GM19023 (cell line): ENCODE data around the gene WHRN.

Experiments
- ATAC-seq: cut with Tn5 transposase; IDR thresholded peaks from one replicate; pipeline ENCODE4 v1.9.1; 2021; ENCODE audit warnings: mild to moderate bottlenecking, moderate library complexity; ENCODE audit not compliant: unreplicated experiment

The WHRN gene

DNA sequence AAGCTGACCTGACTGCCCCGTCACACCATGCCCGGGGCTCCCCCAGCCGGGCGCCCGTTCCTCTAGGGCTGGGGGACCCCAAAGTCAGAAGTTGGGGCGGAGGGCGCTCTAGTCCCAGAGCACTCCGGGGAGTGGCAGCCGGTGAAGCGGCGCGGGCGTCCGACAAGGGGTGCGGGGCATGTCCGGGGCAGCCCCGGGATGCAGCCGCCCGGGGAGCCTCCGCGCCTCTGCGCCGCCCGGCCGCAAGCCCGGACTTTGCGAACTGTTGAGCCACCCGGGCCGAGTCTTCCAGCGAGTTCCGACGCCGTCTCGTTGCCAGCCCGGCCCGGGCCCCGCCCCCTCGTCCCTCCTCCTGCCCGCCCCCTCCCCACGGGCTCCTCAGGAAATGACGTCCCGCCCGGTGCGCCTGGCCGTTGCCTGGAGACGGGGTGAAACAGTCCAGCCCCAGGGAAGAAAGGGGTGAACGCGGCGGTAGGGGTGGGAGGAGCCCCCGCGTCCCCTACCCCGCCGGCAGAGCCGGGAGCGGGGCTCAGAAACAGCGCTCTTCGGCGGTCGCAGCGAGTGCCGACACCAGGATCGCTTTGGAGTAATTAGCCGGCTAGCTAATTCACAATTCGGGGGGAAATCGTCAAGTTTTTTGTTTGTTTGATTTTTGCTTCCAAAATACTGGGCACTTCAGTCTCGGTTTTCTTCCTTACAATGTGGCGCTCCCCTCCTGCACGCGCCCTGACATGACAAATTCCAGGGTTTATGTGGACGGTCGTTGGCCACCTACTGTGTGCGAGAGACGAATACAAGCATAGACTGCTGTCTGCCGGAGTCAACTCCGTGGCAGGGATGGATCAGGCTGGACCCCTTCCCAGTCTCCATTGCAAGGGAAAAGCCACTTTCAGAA lies at the start of gene WHRN:
Gene WHRN (minus strand): TSS at position 287 of the 895 bp plus-strand sequence. CDS start 672 bp downstream, outside the sequence.
- peak; percentile 86 for ATAC-seq

DNA sequence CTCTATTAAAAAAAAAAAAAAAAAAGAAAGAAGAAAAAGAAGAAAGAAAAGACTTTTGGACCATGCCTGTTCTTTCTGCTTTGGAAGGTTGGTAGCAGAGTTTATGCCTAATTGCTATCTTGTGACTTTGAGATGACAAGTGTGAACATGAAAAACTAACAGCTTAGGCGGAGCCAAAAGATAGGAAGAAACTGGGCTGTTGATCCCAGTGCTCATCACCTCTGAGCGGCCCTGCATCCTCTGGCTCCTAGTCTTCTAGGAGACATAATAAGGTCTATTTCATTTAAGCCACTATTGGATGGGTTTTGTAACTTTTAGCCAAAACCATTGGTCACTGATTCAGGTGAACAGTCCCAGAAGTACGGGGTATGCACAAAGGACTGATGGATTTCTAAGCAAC lies 47.9 kb upstream of the WHRN start:
- no peak for ATAC-seq

DNA sequence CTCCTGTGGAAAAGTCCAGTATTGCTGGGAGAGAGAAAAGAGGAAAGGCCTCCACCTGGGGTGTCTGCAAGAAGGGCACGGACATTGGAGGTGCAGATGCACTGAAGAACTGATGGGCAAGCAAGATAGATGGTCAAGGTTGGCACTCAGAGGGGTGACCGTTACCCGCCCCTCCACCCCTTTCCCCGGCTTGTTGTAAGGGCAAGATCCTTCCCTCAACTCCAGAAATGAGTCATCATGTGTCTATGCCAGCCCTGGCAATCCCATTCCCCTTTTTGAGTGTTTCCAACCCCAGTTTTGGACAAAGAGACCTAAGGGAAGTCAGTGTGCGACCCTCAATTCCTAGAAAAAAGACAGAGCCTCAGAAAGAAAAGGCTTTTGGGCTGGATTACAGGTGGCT lies 47.4 kb upstream of the WHRN start:
- no peak for ATAC-seq

DNA sequence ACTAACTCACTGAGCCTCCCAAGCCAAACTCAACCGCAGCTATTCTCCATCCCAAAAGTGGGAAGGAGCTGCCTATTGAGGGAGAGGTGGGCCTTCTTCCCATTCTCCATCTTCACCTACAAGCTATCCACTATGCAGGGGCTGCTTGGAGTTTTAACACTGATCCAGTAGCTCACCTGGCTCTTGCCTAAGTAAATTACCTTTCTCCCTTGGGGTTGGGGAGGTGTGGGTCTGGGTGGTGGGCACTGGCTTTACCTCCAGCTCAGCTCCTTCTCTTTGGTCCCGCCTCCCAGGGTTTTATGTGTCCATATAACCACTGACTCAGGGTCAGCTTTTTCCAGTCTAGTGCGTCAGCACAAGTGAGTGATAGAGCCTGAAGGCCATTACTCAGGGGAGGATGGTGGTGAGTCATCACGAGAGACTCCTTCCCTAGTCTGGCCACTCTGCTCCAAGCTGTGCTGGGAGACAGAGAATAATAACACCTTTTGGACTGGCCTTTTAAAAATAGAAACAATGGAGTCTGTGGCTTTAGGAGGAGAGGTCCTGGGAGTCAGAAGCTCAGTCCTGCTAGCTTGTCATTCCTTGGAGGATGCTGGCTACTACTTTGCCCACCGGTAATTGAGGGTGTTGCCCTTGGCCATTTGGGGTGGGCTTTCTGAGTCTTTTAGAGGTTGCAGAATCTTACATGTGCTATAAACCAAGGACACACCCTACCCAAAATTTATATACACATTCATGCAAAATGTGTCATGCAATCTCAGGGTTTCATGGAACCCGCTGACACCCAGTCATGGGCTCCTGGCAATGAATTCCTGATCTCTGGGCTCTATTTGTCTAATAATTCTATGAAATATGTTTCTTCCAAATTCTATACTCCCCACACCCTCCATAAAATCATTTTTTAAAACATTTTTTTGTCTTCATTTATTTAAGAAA lies 46.7 kb upstream of the WHRN start:
- no peak for ATAC-seq

DNA sequence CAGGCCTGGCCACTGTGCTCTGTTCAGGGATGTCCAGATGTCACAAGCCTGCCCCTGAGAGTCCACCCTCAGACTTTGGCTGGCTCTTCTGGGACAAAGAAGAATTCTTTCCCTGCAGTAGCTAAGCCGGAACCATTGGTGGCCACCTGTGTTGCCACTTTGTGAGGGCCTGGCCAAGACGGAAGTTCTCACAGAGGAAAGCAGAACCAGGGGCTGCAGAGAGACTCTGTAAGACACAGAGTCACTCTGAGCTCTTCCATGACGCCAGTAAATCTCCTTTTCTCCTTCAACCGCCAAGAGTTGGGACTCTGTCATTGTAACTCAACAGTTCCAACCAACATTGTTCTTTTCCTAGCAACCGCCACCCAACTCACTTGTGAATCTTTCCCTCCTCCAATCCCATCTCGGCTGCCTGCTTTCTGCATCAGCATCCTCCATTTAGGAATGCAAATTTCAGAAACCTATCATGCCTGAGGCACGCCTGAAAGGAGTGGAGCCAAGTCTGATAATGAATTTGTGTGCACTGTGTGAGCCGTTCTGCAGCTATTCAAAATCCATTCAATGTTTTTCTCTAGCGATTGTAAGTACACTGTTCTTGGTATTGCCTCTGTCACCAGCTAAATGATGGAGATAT lies 44.5 kb upstream of the WHRN start:
- no peak for ATAC-seq

DNA sequence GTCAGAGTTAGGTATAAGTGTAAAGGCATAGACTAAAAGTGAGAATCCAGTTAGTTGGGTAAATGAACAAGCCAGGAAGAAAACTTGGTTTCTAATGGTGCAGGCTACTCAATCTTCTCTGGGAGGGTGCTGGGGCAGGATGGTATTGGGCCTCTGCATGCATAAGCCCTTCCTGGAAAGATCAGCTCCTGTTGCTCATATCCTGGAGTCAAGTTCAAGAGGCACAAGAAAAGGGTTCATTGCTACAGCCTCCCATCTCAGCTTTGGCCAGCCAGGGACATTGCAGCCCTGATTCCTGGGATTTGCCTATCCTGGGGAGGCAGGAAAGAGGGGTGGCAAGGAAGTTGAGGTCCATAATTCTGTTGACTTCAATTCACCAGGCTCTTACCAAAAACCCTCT lies 41.6 kb upstream of the WHRN start:
- ATAC-seq = no peak

DNA sequence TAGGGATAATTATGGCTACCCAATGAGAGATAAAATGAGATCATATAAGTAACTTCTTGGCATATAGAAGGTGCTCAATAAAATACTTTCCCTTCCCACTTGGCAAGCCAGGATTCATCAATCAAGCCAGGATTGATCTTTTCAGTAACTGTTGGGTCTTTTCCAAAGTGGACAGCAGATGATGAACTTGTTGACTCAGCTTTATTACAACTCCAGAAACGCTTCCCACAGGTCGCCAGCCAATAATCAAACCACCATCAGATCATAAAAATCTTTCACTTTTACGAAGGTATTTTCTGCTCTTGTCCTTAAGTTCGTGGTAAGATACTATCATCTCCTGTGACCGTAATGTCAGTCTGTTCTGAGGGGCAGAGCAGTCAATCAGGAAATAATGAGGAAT lies 39.8 kb upstream of the WHRN start:
- no peak for ATAC-seq

DNA sequence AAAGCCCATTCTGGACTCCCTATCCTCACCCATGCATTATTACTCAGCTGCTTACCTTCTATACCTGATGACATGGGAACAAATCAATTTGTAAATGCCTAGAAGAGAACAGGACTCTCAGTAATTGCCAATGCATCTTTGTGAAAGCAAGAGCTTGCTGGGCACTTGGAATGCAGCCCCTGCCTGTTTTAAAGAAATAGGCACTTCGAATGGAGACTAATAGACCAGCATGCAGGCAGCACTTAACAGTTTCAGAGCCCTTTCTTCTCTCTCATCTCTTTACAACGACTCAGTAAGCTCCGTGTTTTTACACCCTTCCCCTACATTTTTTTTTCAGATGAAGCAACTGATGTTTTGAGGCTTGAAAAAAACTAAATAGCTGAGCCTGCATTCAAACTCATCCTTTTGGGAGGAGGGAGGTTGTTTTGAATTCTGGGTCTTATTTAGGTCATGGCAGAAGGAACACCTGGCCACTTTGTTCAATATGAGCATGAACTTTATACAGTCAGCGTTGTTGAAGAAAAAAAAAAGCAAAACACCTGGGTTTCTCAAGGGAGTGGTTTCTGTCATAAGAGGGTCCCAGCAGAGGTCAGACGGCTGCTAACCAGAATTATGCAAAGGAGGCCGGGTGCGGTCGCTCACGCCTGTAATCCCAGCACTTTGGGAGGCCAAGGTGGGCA lies 34.6 kb upstream of the WHRN start:
- ATAC-seq = no peak

DNA sequence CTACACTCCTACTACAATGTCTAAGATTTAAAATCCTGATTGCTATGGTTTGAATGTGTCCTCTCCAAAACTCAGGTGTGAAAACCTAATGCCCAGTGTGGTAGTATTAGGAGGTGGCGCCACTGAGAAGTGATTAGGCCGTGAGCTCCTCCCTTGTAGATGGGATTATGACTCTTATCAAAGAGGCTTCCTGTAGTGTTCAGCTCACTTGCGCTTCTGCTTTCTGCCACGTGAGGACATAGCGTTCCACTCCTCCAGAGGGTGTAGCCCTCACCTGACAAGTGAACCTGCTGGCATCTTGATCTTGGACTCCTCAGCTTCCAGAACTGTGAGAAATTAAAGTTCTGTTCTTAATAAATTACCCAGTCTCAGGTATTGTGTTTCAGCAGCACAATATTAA lies 33.0 kb upstream of the WHRN start:
- ATAC-seq = no peak

DNA sequence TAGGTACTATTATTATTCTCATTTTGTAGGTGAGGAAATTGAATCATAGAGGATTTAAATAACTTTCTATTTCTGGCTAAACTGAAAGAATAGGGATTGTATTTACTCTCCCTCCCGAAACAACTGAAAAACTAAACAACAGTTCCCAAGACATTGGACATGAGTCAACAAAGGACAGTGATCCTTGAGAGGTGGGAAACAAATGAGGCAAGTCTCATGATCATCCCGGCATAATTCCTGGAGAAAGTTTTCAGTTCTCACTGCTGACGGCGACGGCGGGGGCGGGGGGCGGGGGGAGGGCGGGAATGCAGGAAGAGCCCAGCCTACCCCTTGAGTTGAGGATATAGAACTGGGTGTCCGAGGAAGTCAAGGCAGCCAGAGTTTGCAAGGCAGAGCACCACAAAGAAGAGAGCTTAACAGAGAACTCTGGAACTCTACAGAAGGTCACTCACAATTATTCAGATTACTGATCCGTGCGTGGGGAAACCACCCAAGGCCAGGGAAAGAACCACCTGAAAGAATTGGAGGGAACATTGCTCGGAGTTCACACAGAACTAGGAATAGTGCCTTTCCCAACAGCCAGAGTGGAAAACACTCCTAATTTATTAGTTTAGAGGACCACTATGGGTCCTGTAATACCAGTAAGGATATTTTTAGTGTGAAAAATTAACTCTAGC lies 27.4 kb upstream of the WHRN start:
- no peak for ATAC-seq

DNA sequence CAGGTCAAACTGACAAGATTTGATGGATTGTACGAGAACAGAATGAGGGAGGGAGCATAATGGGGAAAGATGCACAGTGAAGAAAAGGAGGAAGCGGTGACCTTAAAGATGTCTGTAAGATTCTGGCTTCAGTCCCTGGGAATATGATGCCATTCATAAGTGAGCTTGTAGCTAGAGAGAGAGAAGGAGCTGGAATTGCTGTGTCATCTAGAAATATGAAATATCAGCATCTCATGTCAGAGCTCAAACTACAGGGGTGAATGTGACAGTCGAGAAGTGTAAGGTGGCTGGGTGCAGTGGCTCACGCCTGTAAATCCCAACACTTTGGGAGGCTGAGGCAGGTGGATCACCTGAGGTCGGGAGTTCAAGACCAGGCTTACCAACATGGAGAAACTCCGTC lies 24.0 kb upstream of the WHRN start:
- ATAC-seq = no peak

DNA sequence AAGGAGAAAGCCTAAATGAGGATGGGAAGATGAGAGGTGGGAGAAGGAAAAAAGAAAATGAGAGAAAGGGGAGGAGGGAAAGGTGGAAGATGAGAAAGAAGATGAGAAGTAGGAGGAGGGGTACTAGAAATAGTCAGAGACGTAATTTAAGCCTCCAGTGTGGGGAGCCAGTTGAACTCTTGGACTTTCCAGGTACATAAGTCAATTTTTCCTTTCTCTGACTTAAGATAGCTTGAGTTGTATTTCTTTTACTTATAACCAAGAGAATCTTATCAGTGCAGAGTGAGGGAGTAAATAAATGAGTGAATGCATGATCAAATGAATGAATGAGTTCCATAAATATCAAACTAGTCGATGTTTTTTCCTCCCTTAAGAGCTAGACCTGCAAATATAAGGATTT lies 21.5 kb upstream of the WHRN start:
- ATAC-seq = no peak

DNA sequence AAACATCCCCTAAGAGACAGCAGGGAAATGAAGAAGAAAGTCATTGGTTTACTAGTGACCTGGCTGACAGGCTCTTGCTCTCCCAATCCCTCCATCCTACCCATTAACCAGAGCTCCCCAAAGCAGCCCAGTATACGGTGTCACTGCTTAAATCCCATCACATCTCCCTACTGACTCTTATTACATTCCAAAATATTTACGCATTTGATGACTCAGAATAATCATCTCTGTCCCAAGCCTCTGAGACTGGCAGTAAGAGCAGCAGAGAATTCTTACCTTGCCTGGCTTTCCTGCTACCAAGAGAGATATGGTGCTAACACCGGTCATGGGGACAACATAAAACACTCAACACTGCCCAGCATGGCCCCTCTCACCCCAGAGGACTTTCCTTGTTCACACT lies 20.2 kb upstream of the WHRN start:
- no peak for ATAC-seq

DNA sequence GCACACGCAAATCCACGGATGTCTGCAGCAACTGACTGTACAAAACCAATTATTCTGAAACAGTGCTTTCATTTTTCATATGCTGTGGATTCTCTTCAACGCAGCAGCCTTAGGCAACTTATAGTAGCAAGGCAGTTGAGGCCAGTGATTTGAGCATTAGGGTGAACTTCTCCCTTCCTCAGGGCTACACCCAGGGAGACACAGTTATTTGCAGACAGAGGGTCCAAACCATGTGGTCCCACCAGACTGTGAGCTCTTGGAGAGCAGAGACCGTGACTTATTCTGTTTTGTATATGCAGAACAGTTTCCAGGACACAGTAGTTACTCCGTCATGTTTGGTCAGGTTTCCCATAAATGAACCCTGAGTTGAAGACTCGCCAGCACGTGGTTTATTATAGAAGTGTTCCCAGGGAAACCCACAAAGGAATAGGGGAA lies 19.0 kb upstream of the WHRN start:
- no peak for ATAC-seq

DNA sequence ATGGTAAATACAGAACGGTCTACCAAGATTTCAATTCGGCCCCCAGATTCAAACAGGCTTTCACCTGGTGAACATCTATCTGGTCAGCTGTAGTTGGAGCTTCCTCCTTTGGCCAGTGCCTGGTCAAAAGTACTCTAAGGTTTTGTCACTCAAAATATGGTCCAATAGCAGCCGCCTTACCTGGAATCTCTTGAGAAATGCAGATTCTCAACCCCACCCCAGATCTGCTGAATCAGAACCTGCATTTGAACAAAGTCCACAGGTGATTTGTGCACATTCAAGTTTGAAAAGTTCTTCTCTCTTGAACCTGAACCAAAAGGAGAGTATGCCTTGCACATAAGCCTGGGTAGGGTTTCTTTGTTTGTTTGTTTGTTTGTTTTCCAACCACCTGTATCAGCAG lies 17.6 kb upstream of the WHRN start:
- ATAC-seq = no peak

DNA sequence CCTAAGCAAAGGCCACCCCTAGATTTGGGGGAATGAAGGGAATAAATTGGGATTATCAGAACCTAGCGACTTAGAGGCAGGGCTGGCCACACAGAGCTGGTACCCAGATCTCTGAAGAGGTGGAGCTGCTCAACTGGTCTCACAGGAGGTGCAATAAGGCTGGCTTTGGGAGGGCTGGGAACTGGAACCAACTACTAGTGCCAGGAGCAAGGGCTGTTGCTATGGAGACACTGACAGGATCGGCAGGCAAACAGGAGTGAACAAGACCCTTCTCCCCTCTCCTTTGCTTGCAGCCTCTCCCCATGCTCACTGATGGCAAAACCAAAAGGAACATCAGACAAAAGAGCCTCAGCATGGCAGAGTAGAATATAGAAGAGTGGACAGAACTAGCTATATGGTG lies 17.0 kb upstream of the WHRN start:
- ATAC-seq = no peak

DNA sequence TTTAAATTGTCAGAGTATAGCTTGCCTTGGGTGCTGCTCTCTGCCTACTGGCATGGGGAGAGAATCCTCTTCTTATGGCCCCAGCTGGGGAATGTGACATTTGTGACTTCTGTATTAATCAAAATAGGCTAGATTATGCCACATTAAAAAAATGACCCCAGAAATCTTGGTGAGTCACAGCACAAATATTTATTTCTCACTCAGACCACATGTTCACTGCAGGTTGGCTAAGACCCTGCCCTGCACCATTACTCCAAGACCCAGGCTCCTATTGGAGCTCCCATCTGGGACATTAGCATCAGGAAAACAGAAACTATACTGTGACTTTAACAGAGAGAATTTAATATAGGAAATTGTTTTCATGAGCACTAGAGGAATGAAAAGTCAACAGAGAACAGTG lies 16.6 kb upstream of the WHRN start:
- no peak for ATAC-seq

DNA sequence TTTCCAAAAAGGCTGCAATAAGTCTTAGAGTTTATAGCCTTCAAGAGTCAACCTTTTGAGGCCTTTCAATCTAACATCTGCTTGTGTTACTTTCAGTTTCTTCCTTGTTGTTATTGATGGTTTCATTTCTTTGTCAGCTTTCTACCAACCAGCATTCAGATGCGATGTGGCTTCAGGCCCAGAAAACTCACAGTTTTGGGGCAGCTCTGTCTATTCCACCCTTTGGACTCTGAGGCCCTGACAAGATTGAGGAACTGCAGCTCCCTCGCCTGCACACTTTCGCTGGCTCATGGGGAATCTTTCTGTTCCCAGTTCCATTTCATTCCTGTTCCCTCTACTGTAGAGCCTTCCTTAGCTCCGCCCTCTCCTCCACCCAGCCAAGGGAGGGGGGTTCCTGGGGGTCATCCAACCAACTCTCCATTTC lies 13.3 kb upstream of the WHRN start:
- no peak for ATAC-seq

DNA sequence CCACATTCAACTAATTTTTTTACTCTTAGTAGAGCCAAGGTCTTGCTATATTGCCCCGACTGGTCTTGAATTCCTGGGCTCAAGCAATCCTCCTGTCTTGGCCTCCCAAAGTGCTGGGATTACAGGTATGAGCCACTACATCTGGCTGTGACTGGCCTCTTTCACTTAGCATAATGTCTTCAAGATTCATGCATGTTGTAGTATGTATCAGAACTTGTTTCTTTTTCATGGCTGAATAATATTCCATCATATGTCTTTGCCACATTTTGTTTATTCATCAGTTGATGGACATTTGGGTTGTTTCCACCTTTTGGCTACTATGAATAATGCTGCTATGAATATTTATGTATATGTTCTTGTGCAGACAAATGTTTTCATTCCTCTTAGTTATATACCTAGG lies 12.8 kb upstream of the WHRN start:
- ATAC-seq = no peak

DNA sequence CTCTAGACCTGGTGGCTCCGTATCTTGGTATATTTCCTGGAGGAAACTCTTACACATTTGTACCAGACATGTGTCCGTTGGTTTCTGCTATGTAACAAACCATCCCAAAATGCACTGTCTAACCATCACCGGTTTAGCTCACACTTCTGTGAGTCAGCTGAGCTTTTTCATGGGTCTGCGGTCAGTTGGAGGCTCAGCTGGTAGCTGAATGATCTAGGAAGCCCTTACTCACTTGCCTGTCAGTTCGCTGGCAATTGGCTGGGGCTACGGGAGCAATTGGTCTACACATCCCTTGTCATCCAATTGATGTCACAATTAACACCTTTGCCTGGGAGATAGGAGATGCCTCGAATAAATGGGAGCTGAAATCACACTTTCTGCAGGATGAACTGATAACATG lies 11.6 kb upstream of the WHRN start:
- ATAC-seq = no peak
